ENCODE results near the gene CDH23.

Gene CDH23

GRCh38 chr10:71643904-71644303 is 247.2 kb downstream of the CDH23 start (continued):
- TF ChIP-seq, protein P1, sequence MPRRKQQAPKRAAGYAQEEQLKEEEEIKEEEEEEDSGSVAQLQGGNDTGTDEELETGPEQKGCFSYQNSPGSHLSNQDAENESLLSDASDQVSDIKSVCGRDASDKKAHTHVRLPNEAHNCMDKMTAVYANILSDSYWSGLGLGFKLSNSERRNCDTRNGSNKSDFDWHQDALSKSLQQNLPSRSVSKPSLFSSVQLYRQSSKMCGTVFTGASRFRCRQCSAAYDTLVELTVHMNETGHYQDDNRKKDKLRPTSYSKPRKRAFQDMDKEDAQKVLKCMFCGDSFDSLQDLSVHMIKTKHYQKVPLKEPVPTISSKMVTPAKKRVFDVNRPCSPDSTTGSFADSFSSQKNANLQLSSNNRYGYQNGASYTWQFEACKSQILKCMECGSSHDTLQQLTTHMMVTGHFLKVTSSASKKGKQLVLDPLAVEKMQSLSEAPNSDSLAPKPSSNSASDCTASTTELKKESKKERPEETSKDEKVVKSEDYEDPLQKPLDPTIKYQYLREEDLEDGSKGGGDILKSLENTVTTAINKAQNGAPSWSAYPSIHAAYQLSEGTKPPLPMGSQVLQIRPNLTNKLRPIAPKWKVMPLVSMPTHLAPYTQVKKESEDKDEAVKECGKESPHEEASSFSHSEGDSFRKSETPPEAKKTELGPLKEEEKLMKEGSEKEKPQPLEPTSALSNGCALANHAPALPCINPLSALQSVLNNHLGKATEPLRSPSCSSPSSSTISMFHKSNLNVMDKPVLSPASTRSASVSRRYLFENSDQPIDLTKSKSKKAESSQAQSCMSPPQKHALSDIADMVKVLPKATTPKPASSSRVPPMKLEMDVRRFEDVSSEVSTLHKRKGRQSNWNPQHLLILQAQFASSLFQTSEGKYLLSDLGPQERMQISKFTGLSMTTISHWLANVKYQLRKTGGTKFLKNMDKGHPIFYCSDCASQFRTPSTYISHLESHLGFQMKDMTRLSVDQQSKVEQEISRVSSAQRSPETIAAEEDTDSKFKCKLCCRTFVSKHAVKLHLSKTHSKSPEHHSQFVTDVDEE (CRISPR knock-in tag; IDR thresholded peaks at IDR 0.05), result no peak
- TF ChIP-seq GLIS3 (CRISPR knock-in tag; IDR thresholded peaks at IDR 0.05), result no peak
- TF ChIP-seq, protein P2, sequence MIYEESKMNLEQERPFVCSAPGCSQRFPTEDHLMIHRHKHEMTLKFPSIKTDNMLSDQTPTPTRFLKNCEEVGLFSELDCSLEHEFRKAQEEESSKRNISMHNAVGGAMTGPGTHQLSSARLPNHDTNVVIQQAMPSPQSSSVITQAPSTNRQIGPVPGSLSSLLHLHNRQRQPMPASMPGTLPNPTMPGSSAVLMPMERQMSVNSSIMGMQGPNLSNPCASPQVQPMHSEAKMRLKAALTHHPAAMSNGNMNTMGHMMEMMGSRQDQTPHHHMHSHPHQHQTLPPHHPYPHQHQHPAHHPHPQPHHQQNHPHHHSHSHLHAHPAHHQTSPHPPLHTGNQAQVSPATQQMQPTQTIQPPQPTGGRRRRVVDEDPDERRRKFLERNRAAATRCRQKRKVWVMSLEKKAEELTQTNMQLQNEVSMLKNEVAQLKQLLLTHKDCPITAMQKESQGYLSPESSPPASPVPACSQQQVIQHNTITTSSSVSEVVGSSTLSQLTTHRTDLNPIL (CRISPR knock-in tag; IDR thresholded peaks at IDR 0.05; ENCODE audit: low read depth), result no peak

DNA sequence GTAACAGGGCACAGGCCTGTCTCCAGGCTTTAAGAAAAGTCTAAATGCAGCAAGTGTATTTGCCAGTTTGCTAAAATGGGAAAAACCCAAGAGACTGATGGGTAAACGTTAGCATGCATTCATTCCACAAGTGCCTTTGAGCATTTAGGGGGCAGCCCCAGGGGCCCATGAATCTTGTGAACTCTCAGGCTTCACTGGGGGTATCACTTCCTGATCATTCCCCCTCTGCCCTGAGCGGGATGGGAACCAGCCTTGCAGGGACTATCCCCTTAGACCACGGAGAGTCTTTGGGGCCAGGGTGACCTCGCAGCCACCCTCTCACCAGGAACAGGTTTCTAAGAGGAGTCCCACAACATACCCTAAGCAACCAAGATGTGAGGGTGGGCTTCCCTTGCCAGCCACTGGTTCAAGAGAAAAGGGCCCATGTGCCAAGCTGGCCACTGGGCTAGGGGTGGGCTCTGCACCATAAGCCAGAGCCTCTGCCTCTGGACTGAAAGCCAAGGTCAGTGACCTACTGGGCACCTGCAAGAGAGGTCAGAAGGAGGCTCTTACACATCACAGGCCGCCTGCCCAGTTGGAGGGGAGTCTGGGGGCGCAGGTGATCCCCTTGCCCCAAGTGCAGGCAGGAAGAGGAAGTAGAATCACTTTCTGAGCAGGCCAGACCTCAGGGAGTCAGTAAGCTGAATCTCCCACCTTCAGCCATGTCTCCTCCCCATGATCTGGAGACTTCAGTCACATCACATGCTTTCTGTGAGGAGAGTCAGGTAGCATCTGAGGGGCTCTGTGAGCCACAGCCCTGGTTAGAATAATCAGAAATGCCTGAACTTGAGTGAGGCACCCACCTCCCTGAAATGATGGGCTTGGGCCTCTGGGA is 247.8 kb downstream of the CDH23 start:
- ATAC-seq, result no peak
- TF ChIP-seq PPARA (CRISPR knock-in tag; IDR thresholded peaks at IDR 0.05; ENCODE audit: borderline replicate concordance) (no peak), TCF4 (CRISPR knock-in tag; IDR thresholded peaks at IDR 0.05; ENCODE audit: borderline replicate concordance) (no peak)

DNA sequence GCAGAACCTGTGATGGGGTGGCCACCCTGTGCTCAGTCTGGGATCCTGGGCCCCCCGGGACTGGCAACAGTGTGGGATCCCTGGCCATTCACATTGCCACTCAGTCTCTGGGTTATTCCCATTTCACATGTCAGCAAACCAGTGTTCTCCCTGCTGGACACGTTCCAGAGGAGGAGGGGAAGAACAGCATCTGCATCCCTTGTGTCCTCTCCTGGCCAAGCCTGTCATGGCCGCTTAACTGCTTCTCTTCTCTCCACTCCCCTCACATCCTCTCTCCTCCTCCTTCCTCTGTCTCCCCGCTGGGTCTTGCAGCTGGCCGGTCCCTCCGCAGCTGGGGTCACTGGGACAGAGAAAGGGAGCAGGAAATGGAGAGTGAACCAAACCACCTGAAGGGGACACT is 248.5 kb downstream of the CDH23 start:
- ATAC-seq, result no peak
- TF ChIP-seq ZFP3 (CRISPR knock-in tag; IDR thresholded peaks at IDR 0.05) (no peak), ZNF70 (CRISPR knock-in tag; IDR thresholded peaks at IDR 0.05) (no peak), ZNF8 (CRISPR knock-in tag; IDR thresholded peaks at IDR 0.05) (no peak)

DNA sequence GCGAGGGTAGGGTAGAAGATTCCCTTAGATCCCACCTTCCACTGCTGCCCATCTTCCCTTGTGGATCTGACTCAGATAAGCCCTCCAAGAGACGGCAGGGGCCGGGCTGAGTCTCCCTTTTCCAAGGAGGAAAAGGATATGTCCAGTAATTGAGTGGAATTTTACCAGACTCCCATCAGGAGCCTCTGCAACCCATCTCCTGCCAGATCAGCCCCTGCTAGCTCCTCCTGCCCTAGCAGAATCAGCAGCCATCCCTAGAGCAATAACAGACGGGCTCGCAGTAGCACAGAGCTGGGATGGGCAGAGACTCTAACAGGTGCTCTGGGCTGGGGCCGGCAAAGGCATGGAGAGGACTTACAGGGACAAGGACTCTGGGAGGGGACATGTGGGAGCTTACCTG is 249.3 kb downstream of the CDH23 start:
- TF ChIP-seq, protein P2 (CRISPR knock-in tag; IDR thresholded peaks at IDR 0.05; ENCODE audit: low read depth), result no peak
- TF ChIP-seq PPARA (CRISPR knock-in tag; IDR thresholded peaks at IDR 0.05; ENCODE audit: borderline replicate concordance), result no peak
- no peak for TF ChIP-seq ZNF70 (CRISPR knock-in tag; IDR thresholded peaks at IDR 0.05)
- no peak for TF ChIP-seq ZFP3 (CRISPR knock-in tag; IDR thresholded peaks at IDR 0.05)
- no peak for TF ChIP-seq OSR1 (CRISPR knock-in tag; IDR thresholded peaks at IDR 0.05)
- TF ChIP-seq, protein P3, sequence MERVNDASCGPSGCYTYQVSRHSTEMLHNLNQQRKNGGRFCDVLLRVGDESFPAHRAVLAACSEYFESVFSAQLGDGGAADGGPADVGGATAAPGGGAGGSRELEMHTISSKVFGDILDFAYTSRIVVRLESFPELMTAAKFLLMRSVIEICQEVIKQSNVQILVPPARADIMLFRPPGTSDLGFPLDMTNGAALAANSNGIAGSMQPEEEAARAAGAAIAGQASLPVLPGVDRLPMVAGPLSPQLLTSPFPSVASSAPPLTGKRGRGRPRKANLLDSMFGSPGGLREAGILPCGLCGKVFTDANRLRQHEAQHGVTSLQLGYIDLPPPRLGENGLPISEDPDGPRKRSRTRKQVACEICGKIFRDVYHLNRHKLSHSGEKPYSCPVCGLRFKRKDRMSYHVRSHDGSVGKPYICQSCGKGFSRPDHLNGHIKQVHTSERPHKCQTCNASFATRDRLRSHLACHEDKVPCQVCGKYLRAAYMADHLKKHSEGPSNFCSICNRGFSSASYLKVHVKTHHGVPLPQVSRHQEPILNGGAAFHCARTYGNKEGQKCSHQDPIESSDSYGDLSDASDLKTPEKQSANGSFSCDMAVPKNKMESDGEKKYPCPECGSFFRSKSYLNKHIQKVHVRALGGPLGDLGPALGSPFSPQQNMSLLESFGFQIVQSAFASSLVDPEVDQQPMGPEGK (CRISPR knock-in tag; IDR thresholded peaks at IDR 0.05; ENCODE audit: borderline replicate concordance), result no peak
- TF ChIP-seq ARNTL (CRISPR knock-in tag; IDR thresholded peaks at IDR 0.05; ENCODE audit: borderline replicate concordance, low read depth), result no peak
- no peak for TF ChIP-seq ZNF565 (CRISPR knock-in tag; conservative IDR thresholded peaks at IDR 0.05; ENCODE audit: low read depth)
- no peak for TF ChIP-seq TCF4 (CRISPR knock-in tag; IDR thresholded peaks at IDR 0.05; ENCODE audit: borderline replicate concordance)
- TF ChIP-seq TOX (CRISPR knock-in tag; IDR thresholded peaks at IDR 0.05; ENCODE audit: borderline replicate concordance), result no peak

GRCh38 chr10:71646592-71647292 is 250.0 kb downstream of the CDH23 start:
- no peak for ATAC-seq
- TF ChIP-seq BACH2 (CRISPR knock-in tag; IDR thresholded peaks at IDR 0.05; ENCODE audit: borderline replicate concordance), result no peak
- TF ChIP-seq ZNF8 (CRISPR knock-in tag; IDR thresholded peaks at IDR 0.05), result no peak
- no peak for TF ChIP-seq PPARA (CRISPR knock-in tag; IDR thresholded peaks at IDR 0.05; ENCODE audit: borderline replicate concordance)
- TF ChIP-seq TCF4 (CRISPR knock-in tag; IDR thresholded peaks at IDR 0.05; ENCODE audit: borderline replicate concordance), result no peak

More for the DNA sequence above, 249.3 kb downstream of the CDH23 start:
- no peak for ATAC-seq
